Thoracic aorta (tissue), 2 donors: ENCODE data around the gene NFIC. TPM values are rescaled to one million over a fixed set of nuclear protein-coding genes. Genes with fewer than 3 reads are reported as not detected.

Source experiments
- ATAC-seq: fragments of 150-250 bp; one replicate; pipeline ENCODE4 v1.8.0; 2017; ENCODE audit warnings: low read depth; ENCODE audit not compliant: insufficient number of reproducible peaks, low FRiP score
- DNase-seq: peaks from one replicate; pipeline ENCODE4 v3.0.0-alpha.2; 2020; ENCODE audit warnings: low spot score
- H3K27ac ChIP-seq, 2 donors: fragments of 200-600 bp; sonication (generic); 1 replicate in 1 of 2; 2 replicates in 1 of 2; pipeline ENCODE4 v1.5.1; 2016; ENCODE audit warnings: mild to moderate bottlenecking in 2 of 2, moderate library complexity in 2 of 2
- H3K27me3 ChIP-seq: fragments of 200-600 bp; sonication (generic); replicated peaks from 2 replicates; pipeline ENCODE4 v1.6.0; 2016; ENCODE audit warnings: mild to moderate bottlenecking; ENCODE audit not compliant: insufficient read depth
- H3K36me3 ChIP-seq: fragments of 200-600 bp; sonication (generic); one replicate; pipeline ENCODE4 v1.5.1; 2016
- H3K4me1 ChIP-seq, 2 donors: fragments of 200-600 bp; sonication (generic); 1 replicate in 1 of 2; 2 replicates in 1 of 2; pipeline versions ENCODE4 v1.5.1 to v1.6.0; 2016; ENCODE audit warnings: low read depth in 2 of 2, mild to moderate bottlenecking in 1 of 2; ENCODE audit not compliant: control insufficient read depth in 1 of 2
- H3K4me3 ChIP-seq: fragments of 200-600 bp; sonication (generic); 2 replicates; pipeline ENCODE4 v1.5.1; 2016; ENCODE audit warnings: mild to moderate bottlenecking
- H3K9me3 ChIP-seq: fragments of 200-600 bp; sonication (generic); 2 replicates; pipeline ENCODE4 v1.5.1; 2016
- CTCF ChIP-seq: fragments of 200-600 bp; sonication (generic); IDR thresholded peaks from one replicate; pipeline ENCODE4 v1.5.1; 2019; ENCODE audit warnings: antibody characterized with exemption
- total RNA-seq, 2 donors: library from RNA; depleted of rRNA; stranded (reverse); fragments of >200 nt; gene quantifications; one replicate each; pipeline versions ENCODE4 v1.1.0 to v1.2.3, GENCODE V29; 2016

Gene NFIC
- total RNA-seq, 2 donors from 2014 or later = 178 to 203 TPM

- Histone ChIP-seq H3K9me3 (no peaks in the 10 kb centered on the region), H3K27me3 (no peaks in the 10 kb centered on the region), H3K4me3 (peak overlapping the region; percentile 27), H3K36me3 (no peaks in the 10 kb centered on the region), H3K27ac (peak overlapping the region; percentile 92 to 99), H3K4me1 (peaks cover 35 to 62% of the 10 kb centered on the region in 2 donors)
- ATAC-seq (no peak), DNase-seq (peak; percentile 31)
- no peak for TF ChIP-seq CTCF
These were observed 30.7 kb upstream of the NFIC start for GRCh38 chr19:3335431-3336350.

GRCh38 chr19:3336351-3336679 lies 30.1 kb upstream of the NFIC start:
- no peak for DNase-seq
- Histone ChIP-seq H3K9me3 (no peaks in the 10 kb centered on the region), H3K4me1 (peaks cover 35 to 62% of the 10 kb centered on the region in 2 donors), H3K36me3 (no peaks in the 10 kb centered on the region), H3K4me3 (peak overlapping the region; percentile 27), H3K27me3 (no peaks in the 10 kb centered on the region), H3K27ac (peak overlapping the region; percentile 92 to 99)
- no peak for TF ChIP-seq CTCF
- no peak for ATAC-seq

- Histone ChIP-seq H3K4me3 (peak overlapping the region; percentile 31), H3K9me3 (no peaks in the 10 kb centered on the region), H3K27me3 (no peaks in the 10 kb centered on the region), H3K4me1 (peaks cover 35 to 62% of the 10 kb centered on the region in 2 donors), H3K36me3 (no peaks in the 10 kb centered on the region), H3K27ac (peak overlapping the region; percentile 92 to 99)
- peak; percentile 76 for ATAC-seq
- peak; percentile 70 for DNase-seq
- no peak for TF ChIP-seq CTCF
These were observed 29.5 kb upstream of the NFIC start for GRCh38 chr19:3336680-3337523.

GRCh38 chr19:3338541-3339181 lies 27.7 kb upstream of the NFIC start:
- DNase-seq = no peak

More at GRCh38 chr19:3338541-3339181, 27.7 kb upstream of the NFIC start:
- Histone ChIP-seq H3K4me3 (no peak overlapping the region), H3K9me3 (no peaks in the 10 kb centered on the region), H3K27ac (peak overlapping the region; percentile 92 to 99), H3K27me3 (no peaks in the 10 kb centered on the region), H3K36me3 (no peaks in the 10 kb centered on the region), H3K4me1 (peaks cover 38 to 65% of the 10 kb centered on the region in 2 donors)
- no peak for ATAC-seq
- TF ChIP-seq CTCF = no peak
